H9 (cell line): ENCODE measurements around the gene SIN3A. TPM values are rescaled to one million over a fixed set of nuclear protein-coding genes. Genes with fewer than 3 reads are reported as not detected.

Experiments used
- DNase-seq: peaks from one replicate; pipeline ENCODE4 v3.0.0-alpha.2; 2017
- H2AFZ ChIP-seq: one replicate; pipeline ENCODE4 v1.6.1; 2013; ENCODE audit warnings: mild to moderate bottlenecking, low read length, control low read depth, moderate library complexity
- H2AK5ac ChIP-seq: 2 replicates; pipeline ENCODE4 v1.6.1; 2013; ENCODE audit warnings: low read length, control low read depth, mixed read lengths; ENCODE audit not compliant: insufficient read length
- H2BK120ac ChIP-seq: one replicate; pipeline ENCODE4 v1.6.1; 2013; ENCODE audit warnings: low read depth, mild to moderate bottlenecking, low read length, control low read depth, inconsistent platforms; ENCODE audit not compliant: poor library complexity, severe bottlenecking
- H2BK12ac ChIP-seq: 2 replicates; pipeline ENCODE4 v1.6.1; 2013; ENCODE audit warnings: low read length, control low read depth, mixed read lengths, low read depth; ENCODE audit not compliant: insufficient read length
- H2BK15ac ChIP-seq: 2 replicates; pipeline ENCODE4 v1.6.1; 2013; ENCODE audit warnings: low read depth, low read length, control low read depth
- H2BK20ac ChIP-seq: one replicate; pipeline ENCODE4 v1.6.1; 2013; ENCODE audit warnings: low read depth, mild to moderate bottlenecking, low read length, control low read depth, inconsistent platforms; ENCODE audit not compliant: poor library complexity, severe bottlenecking
- H2BK5ac ChIP-seq: 2 replicates; pipeline ENCODE4 v1.6.1; 2013; ENCODE audit warnings: low read length, control low read depth, mixed read lengths; ENCODE audit not compliant: insufficient read length
- H3K14ac ChIP-seq: 2 replicates; pipeline ENCODE4 v1.6.1; 2013; ENCODE audit warnings: low read length, control low read depth; ENCODE audit not compliant: insufficient read depth
- H3K18ac ChIP-seq: 2 replicates; pipeline ENCODE4 v1.6.1; 2013; ENCODE audit warnings: low read depth, mild to moderate bottlenecking, mixed read lengths, low read length, control low read depth; ENCODE audit not compliant: insufficient read length
- H3K23ac ChIP-seq: 2 replicates; pipeline ENCODE4 v1.6.1; 2013; ENCODE audit warnings: low read length, control low read depth, mixed read lengths, low read depth; ENCODE audit not compliant: insufficient read length
- H3K23me2 ChIP-seq: 2 replicates; pipeline ENCODE4 v1.6.1; 2013; ENCODE audit warnings: low read depth, mild to moderate bottlenecking, mixed read lengths, low read length, control low read depth; ENCODE audit not compliant: insufficient read length, poor library complexity, severe bottlenecking
- H3K27ac ChIP-seq: 2 replicates; pipeline ENCODE4 v1.5.1; 2013; ENCODE audit warnings: low read length, control low read depth, mixed read lengths, low read depth; ENCODE audit not compliant: insufficient read length
- H3K27me3 ChIP-seq: 2 replicates; pipeline ENCODE4 v1.6.1; 2013; ENCODE audit warnings: low read length, control low read depth, inconsistent platforms; ENCODE audit not compliant: insufficient read depth
- H3K4ac ChIP-seq: 2 replicates; pipeline ENCODE4 v1.6.1; 2013; ENCODE audit warnings: low read depth, mild to moderate bottlenecking, control low read depth, inconsistent platforms, low read length, moderate library complexity
- H3K4me1 ChIP-seq: 2 replicates; pipeline ENCODE4 v1.6.1; 2013; ENCODE audit warnings: low read length, control low read depth, inconsistent platforms; ENCODE audit not compliant: insufficient read depth
- H3K4me2 ChIP-seq: 2 replicates; pipeline ENCODE4 v1.6.1; 2013; ENCODE audit warnings: low read length, control low read depth, mixed read lengths; ENCODE audit not compliant: insufficient read length, insufficient read depth
- H3K56ac ChIP-seq: 2 replicates; pipeline ENCODE4 v1.6.1; 2013; ENCODE audit warnings: low read depth, mild to moderate bottlenecking, mixed read lengths, low read length, control low read depth; ENCODE audit not compliant: insufficient read length
- H3K79me1 ChIP-seq: 2 replicates; pipeline ENCODE4 v1.6.1; 2013; ENCODE audit warnings: low read depth, mild to moderate bottlenecking, moderate library complexity, low read length, control low read depth, inconsistent platforms; ENCODE audit not compliant: insufficient read depth, poor library complexity, severe bottlenecking
- H3K79me2 ChIP-seq: 2 replicates; pipeline ENCODE4 v1.6.1; 2013; ENCODE audit warnings: low read length, control low read depth, inconsistent platforms; ENCODE audit not compliant: insufficient read depth
- H3K9ac ChIP-seq: 2 replicates; pipeline ENCODE4 v1.6.1; 2013; ENCODE audit warnings: low read length, control low read depth, mixed read lengths; ENCODE audit not compliant: insufficient read length; ENCODE audit errors: extremely low read depth
- H3K9me3 ChIP-seq: one replicate; pipeline ENCODE4 v1.6.1; 2013; ENCODE audit warnings: low read depth, low read length, inconsistent platforms; ENCODE audit not compliant: control insufficient read depth
- H3T11ph ChIP-seq: one replicate; pipeline ENCODE4 v1.6.1; 2013; ENCODE audit warnings: mild to moderate bottlenecking, low read length, control low read depth, inconsistent platforms
- H4K20me1 ChIP-seq: one replicate; pipeline ENCODE4 v1.6.1; 2013; ENCODE audit not compliant: control insufficient read depth, insufficient read length, insufficient read depth
- H4K5ac ChIP-seq: 2 replicates; pipeline ENCODE4 v1.6.1; 2013; ENCODE audit warnings: low read depth, mild to moderate bottlenecking, mixed read lengths, low read length, control low read depth; ENCODE audit not compliant: insufficient read length
- H4K8ac ChIP-seq: replicated peaks from 2 replicates; pipeline ENCODE4 v1.6.1; 2013; ENCODE audit warnings: low read length, control low read depth, mixed read lengths, low read depth; ENCODE audit not compliant: insufficient read length
- H4K91ac ChIP-seq: 2 replicates; pipeline ENCODE4 v1.6.1; 2013; ENCODE audit warnings: low read depth, mild to moderate bottlenecking, moderate library complexity, mixed read lengths, low read length, control low read depth; ENCODE audit not compliant: insufficient read length
- H3K27ac Mint-ChIP-seq, 3 experiments: 2 replicates in 2 of 3; 3 replicates in 1 of 3; pipeline ENCODE4 v1.8.0; 2020 to 2021; ENCODE audit warnings: mixed read lengths in 3 of 3, mild to moderate bottlenecking in 1 of 3, moderate library complexity in 1 of 3
- H3K27me3 Mint-ChIP-seq: 2 replicates; pipeline ENCODE4 v1.8.0; 2021; ENCODE audit warnings: low read depth, mild to moderate bottlenecking, moderate library complexity, mixed read lengths
- H3K36me3 Mint-ChIP-seq, 3 experiments: 2 replicates in 2 of 3; 3 replicates in 1 of 3; pipeline ENCODE4 v1.8.0; 2020 to 2021; ENCODE audit warnings: low read depth in 3 of 3, mixed read lengths in 3 of 3; ENCODE audit not compliant: insufficient read depth in 1 of 3
- H3K4me1 Mint-ChIP-seq, 2 experiments: 2 replicates each; pipeline ENCODE4 v1.8.0; 2020; ENCODE audit warnings: mixed read lengths in 2 of 2
- H3K4me3 Mint-ChIP-seq, 2 experiments: 2 replicates in 1 of 2; 3 replicates in 1 of 2; pipeline ENCODE4 v1.8.0; 2020 to 2021; ENCODE audit warnings: mild to moderate bottlenecking in 2 of 2, mixed read lengths in 2 of 2, moderate library complexity in 1 of 2
- H3K9me3 Mint-ChIP-seq, 2 experiments: 2 replicates in 1 of 2; 3 replicates in 1 of 2; pipeline ENCODE4 v1.8.0; 2020; ENCODE audit warnings: mild to moderate bottlenecking in 2 of 2, mixed read lengths in 2 of 2, moderate library complexity in 1 of 2
- WGBS: extraction: QIAGEN DNeasy Blood & Tissue Kit; methylation state at CpG from one replicate; pipeline ENCODE4 v1.1.7; 2013; ENCODE audit warnings: missing lambda C conversion rate, low lambda C conversion rate, mixed read lengths; ENCODE audit not compliant: insufficient read length; ENCODE audit errors: extremely low coverage; 5-methylcytosine and 5-hydroxymethylcytosine counted together
- total RNA-seq: library from RNA; stranded (reverse); gene quantifications from 2 replicates; pipeline ENCODE4 v1.2.1, GENCODE V29; 2021
- TF ChIP-seq, protein P1 (sequence below): fragments of 200-600 bp; sonication (generic); conservative IDR thresholded peaks from 3 replicates; pipeline ENCODE4 v1.8.0; 2021; ENCODE audit warnings: antibody characterized with exemption, mild to moderate bottlenecking

Gene SIN3A
- total RNA-seq, 1 experiment from 2014 or later, result 102 TPM

DNA sequence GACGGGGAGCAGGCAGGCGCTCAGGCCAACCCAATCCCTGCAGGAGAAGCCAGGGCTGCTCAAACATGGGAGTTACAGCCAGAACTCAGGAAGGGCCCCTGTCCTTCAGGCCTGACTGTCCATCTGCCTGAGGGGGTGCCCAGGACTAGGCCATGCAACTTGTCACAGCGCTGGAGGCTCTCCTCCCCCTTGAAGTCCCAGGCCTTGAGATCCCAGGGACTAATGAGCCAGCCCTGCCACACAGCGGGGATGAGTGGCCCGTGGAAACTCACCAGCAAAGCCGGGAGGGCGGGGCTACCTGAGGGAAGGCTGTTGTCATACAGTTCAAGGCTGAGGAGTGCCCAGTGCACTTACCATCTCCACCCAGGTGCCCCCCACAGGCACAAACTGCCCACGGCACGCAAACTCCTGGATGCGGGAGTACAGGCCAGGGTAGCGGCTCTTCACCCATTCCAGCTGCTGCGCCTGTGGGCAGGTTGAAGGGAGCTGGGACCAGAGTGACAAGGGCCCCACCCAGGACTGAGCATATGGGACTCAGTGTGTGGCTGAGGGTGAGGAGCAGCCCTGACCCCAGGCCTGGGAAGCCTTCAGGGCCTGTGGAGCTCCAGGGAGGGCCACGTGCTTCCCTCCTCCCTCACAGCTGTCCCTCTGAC is 89.4 kb downstream of the SIN3A start:
- no peak overlapping the region for H3K9ac ChIP-seq
- no peak overlapping the region for H3K4ac ChIP-seq
- no peak overlapping the region for H3K56ac ChIP-seq
- no peak overlapping the region for H3K27ac ChIP-seq
- TF ChIP-seq, protein P1, sequence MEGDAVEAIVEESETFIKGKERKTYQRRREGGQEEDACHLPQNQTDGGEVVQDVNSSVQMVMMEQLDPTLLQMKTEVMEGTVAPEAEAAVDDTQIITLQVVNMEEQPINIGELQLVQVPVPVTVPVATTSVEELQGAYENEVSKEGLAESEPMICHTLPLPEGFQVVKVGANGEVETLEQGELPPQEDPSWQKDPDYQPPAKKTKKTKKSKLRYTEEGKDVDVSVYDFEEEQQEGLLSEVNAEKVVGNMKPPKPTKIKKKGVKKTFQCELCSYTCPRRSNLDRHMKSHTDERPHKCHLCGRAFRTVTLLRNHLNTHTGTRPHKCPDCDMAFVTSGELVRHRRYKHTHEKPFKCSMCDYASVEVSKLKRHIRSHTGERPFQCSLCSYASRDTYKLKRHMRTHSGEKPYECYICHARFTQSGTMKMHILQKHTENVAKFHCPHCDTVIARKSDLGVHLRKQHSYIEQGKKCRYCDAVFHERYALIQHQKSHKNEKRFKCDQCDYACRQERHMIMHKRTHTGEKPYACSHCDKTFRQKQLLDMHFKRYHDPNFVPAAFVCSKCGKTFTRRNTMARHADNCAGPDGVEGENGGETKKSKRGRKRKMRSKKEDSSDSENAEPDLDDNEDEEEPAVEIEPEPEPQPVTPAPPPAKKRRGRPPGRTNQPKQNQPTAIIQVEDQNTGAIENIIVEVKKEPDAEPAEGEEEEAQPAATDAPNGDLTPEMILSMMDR, result no peak
- H3K23me2 ChIP-seq, result no peaks in the 10 kb centered on the region
- H4K5ac ChIP-seq, result no peak overlapping the region
- H2BK20ac ChIP-seq, result no peak overlapping the region
- H3K79me2 ChIP-seq, result no peaks in the 10 kb centered on the region
- no peak overlapping the region for H2BK5ac ChIP-seq
- H3K4me1 ChIP-seq, result no peaks in the 10 kb centered on the region
- H2BK12ac ChIP-seq, result no peak overlapping the region
- H3K18ac ChIP-seq, result no peak overlapping the region
- no peaks in the 10 kb centered on the region for H3K79me1 ChIP-seq
- no peak overlapping the region for H4K91ac ChIP-seq
- no peak overlapping the region for H2BK15ac ChIP-seq
- H4K20me1 ChIP-seq, result no peaks in the 10 kb centered on the region
- H3K4me1 Mint-ChIP-seq, result no peaks in the 10 kb centered on the region; a peak in 1 of 4 replicates
- H3K27me3 Mint-ChIP-seq, result peaks cover 1% of the 10 kb centered on the region; the same call in 1 of the 2 replicates
- H3K9me3 ChIP-seq, result no peaks in the 10 kb centered on the region
- no peak overlapping the region; the same call in 1 of the 2 replicates for H3K14ac ChIP-seq
- no peaks in the 10 kb centered on the region for H3K9me3 Mint-ChIP-seq
- no peak overlapping the region for H2AK5ac ChIP-seq
- H3K23ac ChIP-seq, result no peak overlapping the region
- no peak overlapping the region for H3K27ac Mint-ChIP-seq
- no peak overlapping the region for H3K4me2 ChIP-seq
- no peak overlapping the region for H3K4me3 Mint-ChIP-seq
- H4K8ac ChIP-seq, result no peak overlapping the region
- no peak overlapping the region for H2BK120ac ChIP-seq
- peaks cover 14 to 50% (median 49%) of the 10 kb centered on the region in 3 experiments; a peak in 6 of 7 replicates for H3K36me3 Mint-ChIP-seq
- no peak overlapping the region for H2AFZ ChIP-seq
- no CpG with 5 or more reads among the region's 13 CpGs for WGBS
- H3T11ph ChIP-seq, result no peak overlapping the region
- no peaks in the 10 kb centered on the region for H3K27me3 ChIP-seq
- no peak for DNase-seq
